Spleen (tissue), 7 donors: ENCODE results near the gene BNIP3.

ENCODE experiments used
- POLR2A ChIP-seq, 3 donors: fragments of 450-650 bp; IDR thresholded peaks; one replicate each; pipeline ENCODE4 v1.5.1; 2017; ENCODE audit warnings: antibody characterized with exemption in 3 of 3, mild to moderate bottlenecking in 1 of 3
- POLR2AphosphoS5 ChIP-seq, 3 donors: sonication (generic); formaldehyde crosslinking; IDR thresholded peaks; one replicate each; pipeline ENCODE4 v1.5.1; 2017; ENCODE audit warnings: antibody characterized with exemption in 3 of 3
- TF ChIP-seq, protein P1 (sequence below), 11 experiments: fragments of 200-600 bp in 7 of 11; fragments of 450-650 bp in 4 of 11; sonication (generic) in 4 of 11; IDR thresholded peaks in 8 of 11; conservative IDR thresholded peaks in 3 of 11; 1 replicate in 7 of 11; 2 replicates in 4 of 11; pipeline versions ENCODE4 v1.4.0 to v1.8.0; 2016 to 2021; ENCODE audit warnings: antibody characterized with exemption in 11 of 11, inconsistent platforms in 4 of 11, mild to moderate bottlenecking in 1 of 11
- donor health status: DM: no; HTN: no; CAD: no; lungs with moderate emphysema.
- donor health status: DM: no; HTN: no; CAD: no.
- donor health status: DM: no; HTN: no; CAD: no.

DNA sequence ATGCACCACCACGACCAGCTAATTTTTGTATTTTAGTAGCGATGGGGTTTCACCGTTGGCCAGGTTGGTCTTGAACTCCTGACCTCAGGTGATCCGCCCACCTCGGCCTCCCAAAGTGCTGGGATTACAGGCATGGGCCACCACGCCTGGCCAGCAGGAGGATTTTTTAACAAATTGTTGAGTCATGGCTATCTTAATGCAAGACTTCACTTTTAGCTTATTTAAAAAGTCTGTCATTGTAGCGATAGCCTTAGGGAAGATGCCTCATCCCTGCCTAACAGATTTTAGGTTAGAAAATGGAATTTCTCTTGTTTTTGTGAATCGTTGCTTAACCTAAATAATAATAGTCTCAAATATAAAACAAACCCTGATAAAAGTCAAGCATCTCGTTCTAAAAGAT is 45.4 kb downstream of the BNIP3 start:
- no peak for TF ChIP-seq POLR2A (IDR thresholded peaks at IDR 0.05)
- TF ChIP-seq, protein P1, sequence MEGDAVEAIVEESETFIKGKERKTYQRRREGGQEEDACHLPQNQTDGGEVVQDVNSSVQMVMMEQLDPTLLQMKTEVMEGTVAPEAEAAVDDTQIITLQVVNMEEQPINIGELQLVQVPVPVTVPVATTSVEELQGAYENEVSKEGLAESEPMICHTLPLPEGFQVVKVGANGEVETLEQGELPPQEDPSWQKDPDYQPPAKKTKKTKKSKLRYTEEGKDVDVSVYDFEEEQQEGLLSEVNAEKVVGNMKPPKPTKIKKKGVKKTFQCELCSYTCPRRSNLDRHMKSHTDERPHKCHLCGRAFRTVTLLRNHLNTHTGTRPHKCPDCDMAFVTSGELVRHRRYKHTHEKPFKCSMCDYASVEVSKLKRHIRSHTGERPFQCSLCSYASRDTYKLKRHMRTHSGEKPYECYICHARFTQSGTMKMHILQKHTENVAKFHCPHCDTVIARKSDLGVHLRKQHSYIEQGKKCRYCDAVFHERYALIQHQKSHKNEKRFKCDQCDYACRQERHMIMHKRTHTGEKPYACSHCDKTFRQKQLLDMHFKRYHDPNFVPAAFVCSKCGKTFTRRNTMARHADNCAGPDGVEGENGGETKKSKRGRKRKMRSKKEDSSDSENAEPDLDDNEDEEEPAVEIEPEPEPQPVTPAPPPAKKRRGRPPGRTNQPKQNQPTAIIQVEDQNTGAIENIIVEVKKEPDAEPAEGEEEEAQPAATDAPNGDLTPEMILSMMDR (IDR thresholded peaks at IDR 0.05 in 8 of 11, conservative IDR thresholded peaks at IDR 0.05 in 3 of 11) = no peak
- TF ChIP-seq POLR2AphosphoS5 (IDR thresholded peaks at IDR 0.05) = no peak
